Trophoblast cell (in vitro differentiated cells and primary cell): ENCODE measurements around the gene FASTKD1.
"Not testable (repeated sequence)": the region's sequence is repeated elsewhere in the genome, so short reads cannot be mapped to it uniquely, and the experiment has no call there.

Experiments
- DNase-seq, 2 donors: peaks; one replicate each; pipeline ENCODE4 v3.0.0-alpha.2; 2016
- H2AFZ ChIP-seq: 2 replicates; pipeline ENCODE4 v1.6.1; 2013; ENCODE audit warnings: low read length, moderate library complexity, mild to moderate bottlenecking; ENCODE audit not compliant: insufficient read depth, poor library complexity
- H2AK5ac ChIP-seq: 2 replicates; pipeline ENCODE4 v1.6.1; 2013; ENCODE audit warnings: mild to moderate bottlenecking, low read length
- H2BK120ac ChIP-seq: 2 replicates; pipeline ENCODE4 v1.6.1; 2013; ENCODE audit warnings: low read length, mild to moderate bottlenecking, moderate library complexity; ENCODE audit not compliant: insufficient read depth, poor library complexity
- H2BK12ac ChIP-seq: 2 replicates; pipeline ENCODE4 v1.6.1; 2013; ENCODE audit warnings: mild to moderate bottlenecking, low read length, moderate library complexity
- H2BK5ac ChIP-seq: 2 replicates; pipeline ENCODE4 v1.6.1; 2013; ENCODE audit warnings: low read length, low read depth, moderate library complexity, mild to moderate bottlenecking; ENCODE audit not compliant: poor library complexity
- H3K14ac ChIP-seq: 2 replicates; pipeline ENCODE4 v1.6.1; 2013; ENCODE audit warnings: mild to moderate bottlenecking, low read length
- H3K18ac ChIP-seq: 2 replicates; pipeline ENCODE4 v1.6.1; 2013; ENCODE audit warnings: mild to moderate bottlenecking, low read length
- H3K23ac ChIP-seq: 2 replicates; pipeline ENCODE4 v1.6.1; 2013; ENCODE audit warnings: low read length
- H3K27ac ChIP-seq: 2 replicates; pipeline ENCODE4 v1.5.1; 2013; ENCODE audit warnings: low read depth, mild to moderate bottlenecking, inconsistent platforms, low read length, moderate library complexity
- H3K27me3 ChIP-seq: 2 replicates; pipeline ENCODE4 v1.6.1; 2013; ENCODE audit warnings: inconsistent platforms, mild to moderate bottlenecking, low read length, moderate library complexity; ENCODE audit not compliant: insufficient read depth
- H3K36me3 ChIP-seq, 2 experiments: 1 replicate in 1 of 2; 2 replicates in 1 of 2; pipeline ENCODE4 v1.6.1; 2013; ENCODE audit warnings: low read length in 2 of 2, mild to moderate bottlenecking in 2 of 2, moderate library complexity in 1 of 2; ENCODE audit not compliant: insufficient read depth in 2 of 2, control insufficient read depth in 1 of 2
- H3K4ac ChIP-seq: 2 replicates; pipeline ENCODE4 v1.6.1; 2013; ENCODE audit warnings: low read depth, mild to moderate bottlenecking, low read length, moderate library complexity
- H3K4me1 ChIP-seq, 2 experiments: 1 replicate in 1 of 2; 2 replicates in 1 of 2; pipeline ENCODE4 v1.6.1; 2013; ENCODE audit warnings: low read length in 2 of 2, mild to moderate bottlenecking in 2 of 2, moderate library complexity in 1 of 2; ENCODE audit not compliant: insufficient read depth in 2 of 2, control insufficient read depth in 1 of 2
- H3K4me2 ChIP-seq: 2 replicates; pipeline ENCODE4 v1.6.1; 2013; ENCODE audit warnings: inconsistent platforms, mild to moderate bottlenecking, low read length, moderate library complexity
- H3K4me3 ChIP-seq: 2 replicates; pipeline ENCODE4 v1.5.1; 2013; ENCODE audit warnings: mild to moderate bottlenecking, low read depth, low read length, inconsistent platforms
- H3K79me1 ChIP-seq: one replicate; pipeline ENCODE4 v1.6.1; 2013; ENCODE audit warnings: low read length
- H3K79me2 ChIP-seq: 2 replicates; pipeline ENCODE4 v1.6.1; 2013; ENCODE audit warnings: low read length, mild to moderate bottlenecking; ENCODE audit not compliant: control insufficient read depth, insufficient read depth, poor library complexity
- H3K9ac ChIP-seq: 2 replicates; pipeline ENCODE4 v1.6.1; 2013; ENCODE audit warnings: mild to moderate bottlenecking, low read length
- H3K9me3 ChIP-seq: 2 replicates; pipeline ENCODE4 v1.6.1; 2013; ENCODE audit warnings: low read depth, mild to moderate bottlenecking, control low read depth, inconsistent platforms, low read length; ENCODE audit not compliant: insufficient read depth
- H4K12ac ChIP-seq: 2 replicates; pipeline ENCODE4 v1.6.1; 2013; ENCODE audit warnings: low read depth, mild to moderate bottlenecking, low read length, moderate library complexity
- H4K8ac ChIP-seq: 2 replicates; pipeline ENCODE4 v1.6.1; 2013; ENCODE audit warnings: low read depth, mild to moderate bottlenecking, low read length, moderate library complexity
- H4K91ac ChIP-seq: one replicate; pipeline ENCODE4 v1.6.1; 2013; ENCODE audit warnings: low read depth, mild to moderate bottlenecking, low read length, moderate library complexity
- WGBS: extraction: QIAGEN DNeasy Blood & Tissue Kit; methylation state at CpG from one replicate; pipeline ENCODE4 v1.1.7; 2013; ENCODE audit warnings: missing lambda C conversion rate; ENCODE audit not compliant: insufficient read length, insufficient coverage; ENCODE audit errors: extremely low coverage; 5-methylcytosine and 5-hydroxymethylcytosine counted together

The FASTKD1 gene

GRCh38 chr2:169562519-169562918 is 11.1 kb downstream of the FASTKD1 start:
- Histone ChIP-seq H4K91ac (no peak overlapping the region), H2BK5ac (no peak overlapping the region), H3K79me2 (no peaks in the 10 kb centered on the region), H2BK120ac (no peak overlapping the region), H3K14ac (no peak overlapping the region), H2BK12ac (no peak overlapping the region), H4K8ac (no peak overlapping the region), H3K23ac (no peak overlapping the region), H3K4me3 (no peak overlapping the region), H3K4ac (no peak overlapping the region), H3K27ac (no peak overlapping the region), H4K12ac (no peak overlapping the region), H3K36me3 (no peaks in the 10 kb centered on the region), H3K27me3 (no peaks in the 10 kb centered on the region), H3K9ac (no peak overlapping the region), H3K9me3 (no peaks in the 10 kb centered on the region), H3K4me1 (no peaks in the 10 kb centered on the region), H2AK5ac (no peak overlapping the region), H3K79me1 (no peaks in the 10 kb centered on the region), H3K18ac (no peak overlapping the region), H2AFZ (no peak overlapping the region), H3K4me2 (no peak overlapping the region)
- no CpG with 5 or more reads among the region's 2 CpGs for WGBS
- DNase-seq: no peak

- H3K4me1 ChIP-seq, H2BK12ac ChIP-seq, H3K18ac ChIP-seq, H3K9ac ChIP-seq, H3K79me1 ChIP-seq, H3K14ac ChIP-seq, H3K79me2 ChIP-seq, H2AK5ac ChIP-seq, H3K23ac ChIP-seq, H4K12ac ChIP-seq, H3K36me3 ChIP-seq, H2BK120ac ChIP-seq, H3K9me3 ChIP-seq, H3K27ac ChIP-seq, DNase-seq, H3K27me3 ChIP-seq, H3K4me3 ChIP-seq, H4K8ac ChIP-seq, H3K4ac ChIP-seq, H3K4me2 ChIP-seq, H2BK5ac ChIP-seq, H4K91ac ChIP-seq, H2AFZ ChIP-seq: not testable (repeated sequence)
- WGBS: no CpG with 5 or more reads among the region's 5 CpGs
These were observed 11.6 kb downstream of the FASTKD1 start for GRCh38 chr2:169562084-169562483.

GRCh38 chr2:169561364-169561763 is 12.3 kb downstream of the FASTKD1 start:
- Histone ChIP-seq H3K79me1 (no peaks in the 10 kb centered on the region), H3K14ac (no peak overlapping the region), H3K4me2 (no peak overlapping the region), H3K9ac (no peak overlapping the region), H3K4me3 (no peak overlapping the region), H4K8ac (no peak overlapping the region), H3K18ac (no peak overlapping the region), H3K4me1 (no peaks in the 10 kb centered on the region), H3K23ac (no peak overlapping the region), H4K91ac (no peak overlapping the region), H2BK120ac (no peak overlapping the region), H3K36me3 (peaks cover 0 to under 1% of the 10 kb centered on the region in 2 experiments), H2AK5ac (no peak overlapping the region), H3K27ac (no peak overlapping the region), H3K9me3 (no peaks in the 10 kb centered on the region), H3K79me2 (no peaks in the 10 kb centered on the region), H3K27me3 (no peaks in the 10 kb centered on the region), H4K12ac (no peak overlapping the region), H2AFZ (no peak overlapping the region), H2BK12ac (no peak overlapping the region), H3K4ac (no peak overlapping the region), H2BK5ac (no peak overlapping the region)
- no CpG with 5 or more reads among the region's 1 CpG for WGBS
- no peak for DNase-seq

DNA sequence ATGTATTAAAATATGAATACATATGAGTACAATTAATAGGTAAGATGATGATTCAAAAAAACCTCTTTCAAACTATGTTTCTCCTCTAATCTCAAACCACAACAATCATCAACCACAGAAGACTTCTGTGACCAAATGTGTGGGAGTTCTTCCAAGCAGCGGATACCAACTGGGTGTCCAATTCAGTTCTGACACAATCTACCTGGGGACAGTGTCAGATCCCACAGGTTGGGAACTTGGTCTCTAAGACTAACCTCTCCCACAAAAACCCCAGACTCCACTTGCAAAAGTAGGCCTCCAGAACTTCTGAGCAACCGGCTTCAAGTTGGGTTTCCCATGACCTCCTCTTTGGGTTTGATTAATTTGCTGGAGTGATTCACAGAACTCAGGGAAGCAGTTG is 26.9 kb downstream of the FASTKD1 start:
- no peak overlapping the region for H2BK5ac ChIP-seq

More for the DNA sequence above, 26.9 kb downstream of the FASTKD1 start:
- Histone ChIP-seq H3K14ac (no peak overlapping the region), H3K23ac (no peak overlapping the region), H2BK12ac (no peak overlapping the region), H4K12ac (no peak overlapping the region), H3K27me3 (no peaks in the 10 kb centered on the region), H3K79me2 (no peaks in the 10 kb centered on the region), H2AFZ (no peak overlapping the region), H3K9me3 (no peaks in the 10 kb centered on the region), H3K36me3 (peaks cover 6 to 9% of the 10 kb centered on the region in 2 experiments), H3K4me1 (no peaks in the 10 kb centered on the region), H2AK5ac (no peak overlapping the region), H3K18ac (no peak overlapping the region), H2BK120ac (no peak overlapping the region), H3K79me1 (no peaks in the 10 kb centered on the region), H4K91ac (no peak overlapping the region), H3K4me3 (no peak overlapping the region), H3K4ac (no peak overlapping the region), H3K9ac (no peak overlapping the region), H3K27ac (no peak overlapping the region), H4K8ac (no peak overlapping the region), H3K4me2 (no peak overlapping the region)
- DNase-seq: no peak
- no CpG with 5 or more reads among the region's 2 CpGs for WGBS
